GM21529 (cell line): ENCODE data around the gene POSTN.

Source experiments
- ATAC-seq: cut with Tn5 transposase; IDR thresholded peaks from one replicate; pipeline ENCODE4 v1.9.1; 2021; ENCODE audit not compliant: unreplicated experiment

Gene POSTN

GRCh38 chr13:37526710-37527473 is 71.7 kb downstream of the POSTN start:
- ATAC-seq: no peak

DNA sequence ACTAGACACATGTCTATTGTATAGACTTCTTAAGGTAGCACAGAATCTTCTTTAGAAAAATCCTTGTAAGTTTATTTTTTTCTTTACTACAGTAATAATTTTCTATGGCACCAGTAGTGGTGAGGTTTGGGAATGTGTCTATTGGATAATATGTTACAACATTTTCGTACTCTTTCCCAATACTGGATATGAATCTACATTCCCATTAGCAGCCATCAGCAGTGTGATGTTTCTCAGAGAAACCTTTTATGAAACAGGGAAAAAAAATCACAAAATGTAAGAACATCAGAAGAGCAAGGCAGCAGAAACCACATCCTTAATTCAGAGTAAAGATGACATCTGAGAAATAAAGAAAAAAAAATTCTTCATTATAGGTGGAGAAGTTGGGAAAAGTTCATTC is 83.3 kb downstream of the POSTN start:
- no peak for ATAC-seq
